ENCODE results near the gene KCNIP1.

The KCNIP1 gene

DNA sequence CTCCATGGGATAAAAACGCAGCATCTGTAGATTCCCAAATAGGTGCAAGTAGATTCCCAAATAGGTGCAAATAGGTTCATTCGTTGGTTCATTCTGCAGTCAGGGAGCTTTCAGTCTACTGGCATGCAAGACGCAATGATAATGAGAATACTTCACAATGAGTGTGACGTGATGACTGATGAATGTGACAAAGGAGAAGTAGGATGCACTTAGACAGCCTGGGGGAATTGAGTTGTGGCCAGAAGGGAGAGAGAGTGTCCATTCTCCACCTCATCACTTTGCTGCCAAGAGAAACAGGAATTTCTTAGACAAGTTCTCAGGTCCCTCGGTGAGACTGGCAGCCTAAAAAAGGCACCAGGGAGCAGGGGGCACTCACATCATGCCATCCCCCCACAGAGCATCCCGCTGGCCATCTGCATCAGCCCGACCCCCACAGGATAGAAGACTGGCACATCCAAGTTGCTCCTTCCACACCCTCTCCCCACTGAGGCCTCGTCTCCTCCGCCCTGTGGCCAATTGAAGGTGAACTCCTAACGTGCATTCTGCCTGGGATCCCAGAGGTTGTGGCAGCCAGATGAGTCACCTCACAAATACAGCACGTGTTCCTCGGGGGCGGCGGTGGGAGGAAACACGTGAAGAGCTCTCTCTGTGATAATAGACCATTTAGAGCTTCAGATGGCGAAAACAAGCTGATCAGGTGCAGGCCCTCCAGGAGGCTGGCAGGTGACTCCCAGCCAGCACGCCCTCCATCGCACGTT, 19.9 kb upstream of the KCNIP1 start:
- DNase-seq = no peak

DNA sequence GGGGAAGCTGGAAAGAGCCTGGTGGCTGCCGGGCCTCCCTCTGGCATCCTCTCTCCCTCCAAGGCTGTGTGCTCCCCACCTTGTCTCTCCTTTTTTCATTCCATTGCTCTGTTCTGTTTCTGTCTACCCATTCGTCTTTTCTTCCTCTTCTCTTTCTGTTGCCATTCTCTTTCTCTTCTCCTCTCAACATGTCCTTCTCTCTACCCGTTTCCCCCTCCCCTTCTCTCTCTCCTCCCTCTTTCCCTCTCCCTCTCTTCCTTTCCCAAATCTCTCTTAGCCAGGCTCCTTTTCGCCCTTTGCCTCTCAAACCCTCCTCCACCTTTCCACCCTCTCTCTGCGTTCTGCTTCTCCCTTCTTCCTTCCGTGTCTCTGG, 19.4 kb upstream of the KCNIP1 start:
- DNase-seq = no peak

DNA sequence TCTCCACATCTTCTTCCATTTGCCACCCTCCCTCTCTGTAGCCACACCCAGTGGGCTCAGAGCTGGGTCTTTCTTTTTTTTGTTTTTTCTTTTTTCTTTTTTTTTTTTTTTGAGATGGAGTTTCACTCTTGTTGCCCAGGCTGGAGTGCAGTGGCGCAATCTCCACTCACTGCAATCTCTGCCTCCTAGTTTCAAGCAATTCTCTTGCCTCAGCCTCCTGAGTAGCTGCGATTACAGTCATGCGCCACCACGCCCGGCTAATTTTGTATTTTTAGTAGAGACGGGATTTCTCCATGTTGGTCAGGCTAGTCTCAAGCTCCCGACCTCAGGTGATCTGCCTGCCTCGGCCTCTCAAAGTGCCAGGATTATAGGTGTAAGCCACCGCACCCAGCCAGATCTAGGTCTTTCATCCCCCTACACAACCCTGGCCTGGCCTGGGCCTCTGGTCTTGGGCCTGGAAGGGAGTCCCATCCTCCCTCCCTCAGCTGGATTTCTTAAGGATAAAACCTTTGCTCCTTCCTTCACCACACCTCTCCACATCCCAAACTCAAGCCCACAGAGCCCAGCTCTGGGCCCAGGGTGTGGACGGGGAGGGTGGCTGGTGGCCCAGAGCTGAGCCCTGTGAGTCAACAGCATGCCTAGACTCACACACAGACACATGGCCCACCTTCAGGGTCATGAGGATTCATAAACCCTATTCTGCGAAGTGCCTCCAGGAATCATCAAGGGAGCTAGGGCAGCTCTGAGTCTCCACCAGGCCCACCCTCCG, 18.8 kb upstream of the KCNIP1 start:
- DNase-seq = no peak

DNA sequence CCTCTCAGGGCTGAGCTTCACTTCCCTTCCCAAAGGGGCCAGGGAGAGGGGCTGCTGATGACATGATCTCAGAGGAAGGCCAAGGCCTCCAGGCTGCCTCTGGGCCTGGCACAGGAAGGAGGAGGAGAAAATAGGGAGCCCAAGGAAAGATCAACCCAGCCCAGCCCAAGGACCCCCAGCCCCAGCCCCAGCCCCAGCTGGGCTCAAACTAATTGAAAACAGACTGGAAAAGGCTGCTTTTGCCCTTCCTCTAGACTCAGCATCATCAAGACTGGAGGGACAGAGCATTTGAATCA, 18.3 kb upstream of the KCNIP1 start:
- DNase-seq = no peak

DNA sequence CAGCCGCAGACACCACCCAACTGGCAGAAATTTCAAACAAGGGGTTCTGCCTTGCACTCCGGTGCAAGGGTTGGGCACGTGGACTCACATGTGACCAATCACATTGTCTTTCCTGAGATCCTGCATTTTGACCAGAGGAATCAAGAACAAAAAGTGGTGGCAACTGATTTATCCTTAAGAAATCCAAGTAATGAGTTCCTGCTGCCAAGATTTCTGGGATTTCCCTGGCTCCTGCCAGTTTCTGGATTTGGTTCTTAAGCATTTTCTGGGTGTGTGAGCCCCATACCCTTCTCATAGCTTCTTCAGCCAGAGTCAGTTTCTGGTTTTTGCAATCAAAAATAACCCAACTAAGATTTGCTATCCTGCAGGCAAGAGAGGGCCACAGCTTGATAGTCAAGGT, 17.4 kb upstream of the KCNIP1 start:
- no peak for DNase-seq

DNA sequence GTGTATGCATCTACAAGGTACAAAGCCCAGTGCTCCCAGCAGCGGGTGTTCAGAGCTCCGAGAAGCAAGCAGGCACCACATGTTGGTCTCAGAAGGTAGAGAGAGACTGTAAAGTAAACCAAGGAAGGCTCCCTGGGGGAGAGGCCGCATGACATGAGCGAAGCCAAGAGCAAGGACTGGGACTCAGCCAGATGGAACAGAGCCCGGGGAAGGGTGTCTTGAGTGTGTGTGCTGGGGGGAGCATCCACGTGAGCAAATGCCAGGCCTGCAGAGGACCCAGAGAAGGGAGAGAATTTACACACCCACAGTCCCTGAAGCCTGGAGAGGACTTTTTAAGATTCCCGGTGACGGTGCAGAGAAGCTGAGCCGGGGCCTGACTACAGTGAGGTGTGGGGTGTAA, 15.2 kb upstream of the KCNIP1 start:
- DNase-seq = no peak

DNA sequence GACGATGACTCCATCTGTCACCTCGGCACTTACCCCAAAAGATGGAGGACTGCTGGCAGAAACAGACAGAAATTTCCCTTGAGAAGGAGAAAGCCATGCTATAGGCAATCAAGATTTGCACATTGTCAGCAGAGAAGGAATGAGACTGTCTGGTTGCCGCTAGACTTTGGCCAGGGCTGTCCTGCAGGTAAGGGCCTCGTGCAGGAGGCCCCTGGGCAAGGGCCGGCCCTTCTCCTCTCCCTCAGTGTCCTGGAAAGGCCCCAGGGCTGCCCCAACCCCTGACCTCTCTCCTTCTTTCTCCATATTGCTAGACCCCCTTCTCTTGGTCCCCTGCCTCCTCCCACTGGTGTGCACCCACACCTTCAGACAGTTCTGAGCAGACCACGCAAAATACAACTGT, 14.6 kb upstream of the KCNIP1 start:
- no peak for DNase-seq

DNA sequence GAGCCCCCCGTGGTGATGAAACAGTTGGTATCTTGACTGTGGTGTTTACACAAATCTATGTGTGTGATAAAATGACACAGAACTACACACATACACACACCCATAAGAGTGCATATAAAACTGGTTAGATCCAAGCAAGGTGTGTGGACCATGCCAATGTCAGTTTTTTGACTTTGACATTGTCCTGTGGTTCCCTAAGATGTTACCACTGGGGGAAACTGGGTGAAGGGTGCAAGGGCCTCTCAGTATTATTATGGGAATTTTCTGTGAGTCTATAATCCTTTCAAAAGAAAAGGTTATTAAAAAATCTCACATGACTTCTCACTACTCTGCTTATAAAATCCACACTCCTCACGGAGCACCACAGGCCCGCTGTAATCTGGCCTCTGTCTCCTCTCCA, 13.4 kb upstream of the KCNIP1 start:
- DNase-seq = no peak

DNA sequence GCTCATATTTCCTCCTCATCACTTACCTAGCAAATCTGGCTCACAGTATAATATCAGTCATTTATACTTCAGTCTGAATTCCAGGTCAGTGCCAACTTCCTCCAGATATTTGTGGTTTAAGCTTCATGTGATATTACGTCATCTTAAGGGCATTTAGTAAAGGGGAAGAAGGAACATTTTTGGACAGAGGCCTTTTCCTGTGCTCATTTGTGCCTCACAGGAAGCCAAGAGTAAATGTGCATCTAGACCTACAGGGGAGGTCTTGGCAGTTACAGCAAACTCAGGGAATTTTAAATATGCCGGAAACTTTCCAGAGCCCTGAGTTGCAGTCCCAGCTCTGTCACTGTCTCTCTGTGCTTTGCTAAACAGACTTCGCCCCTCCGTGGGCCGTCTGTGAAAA, 12.3 kb upstream of the KCNIP1 start:
- DNase-seq = no peak

DNA sequence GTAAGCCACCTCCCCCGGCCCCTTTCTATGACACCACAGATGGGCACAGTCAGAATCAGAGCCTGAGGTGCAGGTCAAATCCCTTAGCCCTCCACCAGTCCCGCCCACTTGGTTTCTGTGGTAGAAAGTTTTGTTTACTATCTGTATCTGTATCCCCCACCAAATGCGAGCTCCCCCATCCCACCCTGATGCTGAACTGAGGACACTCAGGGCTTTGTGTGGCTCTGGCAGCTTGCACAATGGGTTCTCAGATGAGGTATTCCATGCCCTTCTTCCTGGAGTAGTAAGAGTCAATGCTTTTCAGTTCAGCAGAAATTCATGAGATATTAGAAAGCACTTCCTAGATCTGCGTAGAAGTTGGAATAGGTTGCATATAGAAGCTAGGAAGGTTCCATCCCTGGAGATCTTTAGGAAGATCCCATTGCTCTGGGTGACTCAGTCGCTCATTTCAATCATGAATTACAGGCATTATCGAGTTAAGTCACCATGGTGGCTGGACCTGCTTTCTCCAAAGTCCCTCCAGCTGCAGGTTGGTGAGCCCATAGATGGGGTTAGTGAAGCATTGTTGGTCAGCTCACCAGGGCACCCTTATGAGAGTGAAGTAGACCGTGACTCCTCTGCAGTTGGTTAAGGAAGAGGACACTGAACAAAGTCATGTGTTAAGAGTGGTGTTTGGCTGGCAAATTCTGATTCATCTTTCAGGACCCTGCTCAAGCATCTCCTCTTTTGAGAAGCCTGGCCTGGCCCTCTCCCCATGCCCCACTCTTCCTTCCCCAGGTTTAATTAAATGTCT, 10.6 kb upstream of the KCNIP1 start:
- no peak for DNase-seq

DNA sequence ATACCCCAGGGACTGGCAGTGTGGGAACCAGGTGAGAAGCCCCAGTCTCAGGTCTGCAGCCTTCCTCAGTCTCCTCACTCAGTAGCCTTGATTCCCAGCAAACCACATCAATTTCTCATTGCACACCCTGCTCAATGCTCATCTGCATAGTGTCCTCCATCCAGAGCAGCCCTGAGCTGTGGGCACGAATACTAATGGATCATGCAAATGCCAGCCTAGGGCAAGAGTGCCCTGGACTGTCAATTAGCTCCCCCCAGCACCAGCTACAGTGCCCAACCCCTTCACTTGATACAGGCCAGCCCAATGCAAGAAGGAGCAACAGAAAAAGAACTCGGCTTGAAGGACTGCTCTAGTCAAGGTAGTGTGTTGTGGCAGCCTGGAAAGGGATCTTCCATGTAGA, 9.8 kb upstream of the KCNIP1 start:
- DNase-seq = no peak

DNA sequence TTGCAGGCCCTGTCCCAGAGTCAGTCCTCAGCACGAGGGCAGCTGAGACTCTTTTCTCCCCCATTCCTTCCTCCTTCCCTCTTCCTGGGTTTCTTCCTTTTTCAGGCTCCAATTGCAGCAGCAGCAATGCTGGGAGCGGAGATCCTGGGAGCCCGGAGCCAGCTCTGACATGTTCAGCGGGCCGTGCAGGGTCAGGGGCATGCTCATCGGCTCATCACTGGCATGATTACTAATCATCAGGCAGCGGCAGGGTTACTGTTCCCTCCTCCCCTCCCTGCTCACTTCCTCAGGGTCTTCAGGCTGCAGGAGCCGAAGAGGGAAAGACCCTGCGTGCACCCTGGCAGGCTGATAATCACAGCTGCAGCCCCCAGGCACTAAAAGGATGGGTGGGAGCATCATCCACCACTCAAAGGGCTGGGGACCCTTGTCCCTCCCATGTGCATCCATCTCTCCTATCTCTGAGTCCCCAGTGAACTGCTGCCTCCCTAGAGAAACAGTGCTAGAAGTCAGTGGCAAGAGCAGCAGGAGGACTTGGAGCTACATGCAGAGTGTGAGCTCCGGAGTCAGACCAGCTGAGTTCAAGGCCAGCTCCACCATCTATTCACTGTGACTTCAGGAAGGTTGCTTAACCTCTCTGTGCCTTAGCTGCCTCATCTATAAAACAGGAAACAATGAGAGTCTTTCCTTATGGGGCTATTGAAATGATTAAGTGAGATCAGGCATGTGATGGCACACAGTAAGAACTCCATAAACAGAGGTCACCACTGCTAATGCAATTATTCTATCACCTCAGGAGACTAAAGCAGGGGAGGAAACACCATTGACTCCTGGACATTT, 7.8 kb upstream of the KCNIP1 start:
- no peak for DNase-seq

DNA sequence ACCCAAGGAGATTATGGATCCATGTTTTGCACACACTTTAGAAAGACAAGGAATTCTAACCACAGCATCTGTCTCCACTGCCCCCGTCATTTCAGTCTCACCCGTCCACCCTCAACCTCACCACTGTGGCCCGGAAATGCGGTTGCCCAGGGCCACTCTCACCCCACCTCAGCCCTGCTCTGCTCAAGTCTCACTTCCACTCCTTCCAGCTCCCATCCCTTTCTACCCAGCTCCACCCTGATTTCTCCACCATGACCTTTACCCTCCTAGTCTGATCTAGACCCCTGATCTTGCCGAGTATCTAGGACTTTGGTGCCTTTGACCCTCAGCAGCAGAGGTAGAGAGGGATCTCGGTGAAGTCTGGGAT, 7.2 kb upstream of the KCNIP1 start:
- DNase-seq = no peak

DNA sequence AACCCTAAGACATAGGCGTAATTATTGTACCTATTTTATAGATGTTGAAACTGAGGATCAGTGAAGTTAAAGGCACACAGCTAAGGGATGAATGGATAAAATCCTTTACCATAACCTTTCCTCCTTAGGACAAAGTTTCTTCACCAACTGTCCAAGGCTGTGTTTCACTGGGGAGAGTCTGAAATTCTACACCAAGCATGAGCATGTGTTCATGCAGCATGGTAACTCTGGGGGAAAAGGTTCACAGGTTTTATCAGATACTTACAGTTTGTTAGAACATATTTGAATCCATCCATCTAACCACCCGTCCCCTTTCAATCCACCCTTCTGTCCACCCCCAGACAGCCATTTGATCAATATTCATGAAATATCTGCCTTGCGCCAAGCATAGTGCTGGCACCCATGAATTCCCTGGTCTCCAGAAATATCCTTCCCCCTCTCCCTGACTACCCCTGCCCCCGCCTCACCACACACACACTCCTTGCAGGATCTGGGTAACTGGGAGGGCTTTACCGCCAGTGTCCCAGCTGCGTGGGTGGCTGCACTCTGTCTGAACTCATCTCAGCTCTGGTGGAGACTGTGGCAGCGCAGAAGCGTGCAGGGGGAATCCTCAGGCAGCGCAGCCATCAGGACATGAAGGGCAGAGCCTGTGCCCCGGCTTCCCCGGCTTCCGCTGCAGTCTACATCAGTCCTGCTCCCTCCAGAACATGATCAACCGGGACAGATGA, 6.3 kb upstream of the KCNIP1 start:
- no peak for DNase-seq

DNA sequence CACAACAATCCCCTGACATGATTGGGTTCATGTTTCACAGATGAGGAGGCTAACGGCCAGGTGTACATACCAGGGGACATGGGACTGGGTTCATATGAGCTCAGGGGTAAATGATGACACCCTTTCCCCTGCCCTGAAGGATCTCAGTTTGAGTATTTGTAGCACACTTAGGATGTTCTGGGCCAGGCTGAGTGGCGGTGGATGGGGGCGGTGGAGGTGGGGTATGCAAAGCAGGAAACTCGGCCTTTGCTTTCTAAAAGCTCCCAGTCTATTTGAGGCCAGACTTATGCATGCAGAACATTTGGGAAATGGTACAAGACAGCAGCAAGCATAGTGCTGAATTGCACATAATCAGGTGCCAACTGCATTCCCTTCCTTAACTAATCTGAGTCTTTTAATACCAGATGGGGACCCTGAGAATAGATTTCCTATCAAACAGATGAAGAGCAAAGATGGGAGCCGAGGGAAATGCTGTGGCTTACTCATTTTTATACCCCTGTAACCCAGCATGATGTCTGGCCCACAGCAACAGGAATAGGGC, 4.9 kb upstream of the KCNIP1 start:
- no peak for DNase-seq

DNA sequence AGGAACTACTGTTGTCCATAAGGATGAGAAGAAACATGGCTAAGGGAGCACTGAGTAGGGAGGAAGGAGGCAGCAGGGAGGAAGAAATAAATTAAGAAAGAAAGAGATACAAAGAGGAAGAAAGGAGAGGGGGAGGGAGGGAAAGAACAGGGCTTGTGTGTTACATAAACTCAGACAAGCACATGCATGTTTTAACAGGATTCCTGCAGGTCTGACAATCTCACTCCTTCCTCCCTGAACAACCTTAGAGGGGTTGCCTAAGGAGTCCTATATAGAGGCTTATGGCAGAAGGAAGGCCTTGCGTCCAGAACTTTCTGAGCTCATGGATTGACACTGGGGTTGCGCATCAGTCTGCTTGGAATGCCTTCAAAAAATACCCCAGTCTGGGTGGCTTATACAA, 4.2 kb upstream of the KCNIP1 start:
- no peak for DNase-seq

DNA sequence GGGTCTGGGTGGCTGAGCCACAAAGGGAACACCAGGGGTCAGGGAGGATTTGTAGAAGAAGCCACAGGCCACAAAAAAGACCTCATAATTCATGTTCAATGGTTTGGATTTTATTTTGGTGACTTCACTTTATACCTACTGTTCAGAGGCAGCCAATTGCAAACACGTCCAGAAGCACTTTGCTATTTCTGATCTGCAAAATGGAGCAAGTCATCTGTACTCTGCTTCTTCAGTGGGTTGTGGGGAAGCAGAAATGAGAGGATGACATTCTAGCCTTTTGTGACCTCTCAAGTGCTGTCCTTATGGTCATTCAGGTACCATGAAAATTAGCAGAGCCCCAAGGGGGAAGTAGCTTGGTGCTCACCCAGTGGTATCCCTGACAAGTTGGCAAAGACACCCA, 2.5 kb upstream of the KCNIP1 start:
- no peak for DNase-seq

DNA sequence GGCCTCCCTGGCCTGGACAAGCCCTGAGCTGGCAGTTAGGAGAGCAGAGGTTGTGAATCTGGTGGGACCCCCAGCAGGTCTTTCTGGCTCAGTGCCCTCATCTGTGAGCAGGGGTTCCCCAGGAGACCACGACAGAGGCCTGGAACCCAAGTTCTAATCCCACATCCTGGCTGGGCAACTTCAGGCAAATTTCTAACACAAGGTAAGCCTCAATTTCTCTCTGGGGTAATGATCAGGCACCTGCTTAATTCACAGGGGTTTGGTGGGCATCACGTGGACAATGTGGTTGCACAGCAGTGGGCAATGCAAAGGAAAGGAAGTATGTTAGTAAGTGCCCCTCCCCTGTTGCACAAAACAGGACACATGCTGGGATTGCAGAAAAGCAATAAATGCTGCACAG, 1.9 kb upstream of the KCNIP1 start:
- no peak for DNase-seq

DNA sequence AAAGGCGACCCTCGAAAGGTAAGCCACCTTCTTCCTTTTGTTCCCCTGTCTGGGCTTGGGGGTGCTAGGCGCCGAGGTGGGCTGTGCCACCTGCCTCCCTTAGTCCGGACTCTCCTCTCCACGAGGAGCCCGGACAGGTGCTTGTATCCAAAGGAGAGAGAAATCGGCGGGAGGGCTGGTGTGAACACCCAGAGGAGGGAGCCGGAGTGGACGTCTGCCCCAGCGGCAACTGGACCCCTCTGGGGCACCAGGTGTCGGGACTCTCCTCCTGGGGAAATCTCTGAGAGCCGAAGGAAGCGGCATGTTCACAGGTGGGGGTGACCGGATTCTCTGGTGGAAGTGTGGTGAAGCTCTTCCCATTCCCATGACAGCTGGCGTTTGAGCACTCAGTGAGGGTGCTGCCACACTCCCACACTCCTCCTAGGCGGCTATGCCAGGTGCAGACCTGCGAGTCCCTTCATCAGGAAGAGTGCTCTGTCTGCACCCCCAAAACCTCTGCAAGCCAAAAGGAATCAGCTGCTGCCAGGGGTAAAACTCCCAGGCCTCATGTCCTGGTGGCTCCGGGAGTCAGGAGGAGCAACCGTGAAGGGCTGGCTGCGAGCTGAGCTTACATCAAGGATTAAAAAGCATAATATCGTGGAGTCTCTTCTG, 921 bp downstream of the KCNIP1 start:
- DNase-seq = no peak

DNA sequence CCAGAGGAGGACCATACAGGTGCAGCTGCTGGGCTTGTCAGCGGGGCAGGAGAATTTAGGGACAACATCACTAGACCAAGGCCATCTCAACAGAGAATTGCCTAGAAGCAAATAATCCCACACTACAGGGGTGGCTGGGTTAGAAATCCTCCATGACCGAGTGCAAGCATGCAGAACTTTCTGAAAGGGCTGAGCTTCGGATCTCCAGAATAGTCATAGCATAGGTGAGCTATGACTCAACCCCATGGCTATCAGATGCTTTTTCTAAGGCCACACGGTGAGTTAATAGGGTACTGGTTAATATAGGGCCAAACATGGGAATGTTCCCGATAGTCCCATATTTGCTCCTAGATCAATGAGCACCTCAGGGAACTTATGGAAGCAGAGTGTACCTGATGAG, 4.2 kb downstream of the KCNIP1 start:
- no peak for DNase-seq

DNA sequence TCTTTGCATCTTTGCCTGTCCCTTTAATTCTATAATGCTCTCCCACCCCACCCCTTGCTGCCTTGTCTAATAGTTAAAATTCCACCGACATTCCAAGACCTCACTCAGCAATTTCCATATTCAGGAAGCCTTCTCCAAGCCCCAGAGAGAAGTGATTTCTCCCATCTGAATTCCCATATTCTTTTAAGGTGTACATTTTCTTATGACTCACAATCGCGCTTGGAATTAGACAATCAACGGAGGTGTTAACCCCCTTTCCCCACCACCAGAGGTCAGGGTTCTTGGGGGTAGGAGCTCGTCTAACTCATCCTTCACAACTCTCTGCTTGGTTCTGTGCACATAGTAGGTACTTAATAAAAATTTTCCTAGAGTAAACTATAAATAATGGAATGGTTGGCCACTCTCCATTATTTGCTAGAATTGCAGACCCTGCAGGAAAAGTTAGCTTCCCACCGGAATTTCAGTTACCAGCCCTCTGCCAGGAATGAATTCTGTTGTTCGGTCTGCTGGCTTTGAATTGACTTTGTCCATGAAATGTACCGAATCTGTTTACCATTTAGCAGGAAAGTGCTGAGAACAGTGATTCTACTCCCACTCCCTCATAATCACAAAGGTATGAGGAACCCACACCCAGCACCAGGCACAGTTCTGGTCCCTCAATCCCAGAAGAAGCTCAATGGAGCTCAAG, 5.0 kb downstream of the KCNIP1 start:
- no peak for DNase-seq

Measured in NCI-H1417 treated with DMSO at 0.1 percent for 48 hours (cell line).